ENCODE data around the gene COL27A1. TPM values are rescaled to one million over a fixed set of nuclear protein-coding genes. Genes with fewer than 3 reads are reported as not detected.
"Not testable (repeated sequence)": the region's sequence is repeated elsewhere in the genome, so short reads cannot be mapped to it uniquely, and the experiment has no call there.

Gene COL27A1
- total RNA-seq, 1 donor, result 2.1 TPM

DNA sequence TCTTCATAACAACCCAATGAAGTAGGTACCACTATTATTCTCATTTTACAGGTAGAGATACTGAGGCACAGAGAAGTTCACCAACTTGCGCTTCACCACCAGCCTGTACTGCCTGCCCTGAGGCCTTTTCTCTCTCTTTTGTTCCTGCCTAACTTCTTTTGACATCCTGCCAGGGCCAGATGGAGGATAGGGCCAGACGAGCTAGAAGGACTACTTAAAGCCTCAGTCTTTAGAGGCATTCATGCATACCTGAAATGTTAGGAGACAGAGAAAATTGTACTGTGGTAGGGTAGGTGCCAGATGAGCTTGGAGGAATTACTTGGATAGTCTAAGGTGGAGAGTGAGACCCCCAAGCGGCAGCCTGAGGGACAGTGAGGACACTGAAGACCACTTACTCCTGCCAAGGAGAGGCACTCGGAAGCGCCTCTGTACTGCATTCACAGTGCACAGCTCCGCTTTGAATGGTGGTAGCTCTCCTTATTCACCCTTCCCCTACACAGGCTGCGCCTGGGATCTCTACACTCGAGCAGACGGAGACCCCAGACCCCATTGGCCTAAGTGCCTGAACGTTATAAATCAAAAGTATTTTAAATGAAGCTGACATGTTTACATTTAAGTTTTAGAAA lies 161.4 kb downstream of the COL27A1 start:
- no peak overlapping the region for H3K4me3 ChIP-seq (ENCODE audit: low read depth, low read length)
- DNase-seq (ENCODE audit: low read depth), result no peak
- TF ChIP-seq, protein P1, sequence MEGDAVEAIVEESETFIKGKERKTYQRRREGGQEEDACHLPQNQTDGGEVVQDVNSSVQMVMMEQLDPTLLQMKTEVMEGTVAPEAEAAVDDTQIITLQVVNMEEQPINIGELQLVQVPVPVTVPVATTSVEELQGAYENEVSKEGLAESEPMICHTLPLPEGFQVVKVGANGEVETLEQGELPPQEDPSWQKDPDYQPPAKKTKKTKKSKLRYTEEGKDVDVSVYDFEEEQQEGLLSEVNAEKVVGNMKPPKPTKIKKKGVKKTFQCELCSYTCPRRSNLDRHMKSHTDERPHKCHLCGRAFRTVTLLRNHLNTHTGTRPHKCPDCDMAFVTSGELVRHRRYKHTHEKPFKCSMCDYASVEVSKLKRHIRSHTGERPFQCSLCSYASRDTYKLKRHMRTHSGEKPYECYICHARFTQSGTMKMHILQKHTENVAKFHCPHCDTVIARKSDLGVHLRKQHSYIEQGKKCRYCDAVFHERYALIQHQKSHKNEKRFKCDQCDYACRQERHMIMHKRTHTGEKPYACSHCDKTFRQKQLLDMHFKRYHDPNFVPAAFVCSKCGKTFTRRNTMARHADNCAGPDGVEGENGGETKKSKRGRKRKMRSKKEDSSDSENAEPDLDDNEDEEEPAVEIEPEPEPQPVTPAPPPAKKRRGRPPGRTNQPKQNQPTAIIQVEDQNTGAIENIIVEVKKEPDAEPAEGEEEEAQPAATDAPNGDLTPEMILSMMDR (IDR thresholded peaks at IDR 0.05; ENCODE audit: insufficient read depth, low read length), result no peak

DNA sequence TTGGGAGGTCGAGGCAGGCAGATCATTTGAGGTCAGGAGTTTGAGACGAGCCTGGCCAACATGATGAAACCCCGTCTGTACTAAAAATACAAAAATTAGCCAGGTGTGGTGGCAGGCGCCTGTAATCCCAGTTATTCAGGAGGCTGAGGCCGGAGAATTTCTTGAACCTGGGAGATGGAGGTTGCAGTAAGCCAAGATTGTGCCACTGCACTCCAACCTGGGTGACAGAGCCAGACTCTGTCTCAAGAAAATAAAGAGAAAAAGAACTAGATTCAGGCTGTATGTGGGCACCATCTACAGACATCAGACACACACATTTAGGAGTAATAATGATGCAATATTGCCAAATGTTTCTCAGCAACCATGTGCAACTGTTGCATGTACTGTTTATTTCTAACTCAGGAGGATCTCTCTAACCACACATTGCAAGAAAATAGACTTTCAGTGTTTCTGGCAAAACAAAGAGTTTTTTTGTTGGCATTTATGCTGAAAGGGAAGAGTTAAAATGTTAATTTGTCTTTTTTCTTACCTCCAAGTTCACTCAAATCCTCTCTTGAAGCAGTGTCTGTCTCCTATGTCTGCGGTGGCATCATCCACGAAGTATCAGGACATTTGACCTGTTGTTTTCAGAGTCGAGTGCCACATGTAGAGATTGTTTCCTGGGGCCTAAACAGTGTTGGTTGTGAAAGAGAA lies 162.5 kb downstream of the COL27A1 start:
- TF ChIP-seq, protein P1 (IDR thresholded peaks at IDR 0.05; ENCODE audit: insufficient read depth, low read length), result no peak
- DNase-seq (ENCODE audit: low read depth), result peak; percentile 87
- no peak overlapping the region for H3K4me3 ChIP-seq (ENCODE audit: low read depth, low read length)

DNA sequence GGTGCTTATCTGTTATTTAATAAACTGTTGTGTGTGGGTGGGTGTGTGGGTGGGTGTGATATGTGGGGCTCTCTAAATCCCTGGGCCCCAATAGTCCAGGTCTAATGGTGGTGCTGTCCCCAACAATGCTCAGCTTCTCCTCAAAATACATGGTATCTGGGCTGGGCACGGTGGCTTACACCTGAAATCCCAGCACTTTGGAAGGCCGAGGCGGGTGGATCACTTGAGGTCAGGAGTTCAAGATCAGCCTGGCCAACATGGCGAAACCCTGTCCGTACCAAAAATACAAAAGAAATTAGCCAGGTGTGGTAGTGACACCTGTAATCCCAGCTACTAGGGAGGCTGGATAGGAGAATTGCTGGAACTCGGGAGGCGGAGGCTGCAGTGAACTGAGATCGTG lies 163.1 kb downstream of the COL27A1 start:
- no peak for DNase-seq (ENCODE audit: low read depth)
- no peak overlapping the region for H3K4me3 ChIP-seq (ENCODE audit: low read depth, low read length)
- TF ChIP-seq, protein P1 (IDR thresholded peaks at IDR 0.05; ENCODE audit: insufficient read depth, low read length), result no peak

DNA sequence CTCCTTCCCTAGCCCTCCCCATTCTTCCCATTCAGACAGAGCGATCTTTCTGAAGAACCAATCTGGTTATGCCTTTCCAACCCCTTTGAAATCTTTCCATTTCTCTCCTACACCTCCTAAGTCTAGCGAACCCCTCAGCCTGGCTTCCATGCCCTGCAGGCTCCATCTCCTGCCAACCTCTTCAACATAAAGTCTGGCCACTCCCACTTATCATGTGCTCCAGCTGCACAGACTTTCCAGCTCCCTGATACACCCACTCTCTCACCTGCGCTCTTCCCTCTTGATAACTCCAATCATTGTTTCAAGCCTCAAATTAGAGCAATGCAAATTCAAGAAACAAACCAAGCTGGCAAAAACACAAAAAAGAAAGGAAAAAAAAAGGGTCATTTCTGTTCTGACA lies 163.8 kb downstream of the COL27A1 start:
- DNase-seq (ENCODE audit: low read depth), result no peak
- no peak overlapping the region for H3K4me3 ChIP-seq (ENCODE audit: low read depth, low read length)
- TF ChIP-seq, protein P1 (IDR thresholded peaks at IDR 0.05; ENCODE audit: insufficient read depth, low read length), result no peak

DNA sequence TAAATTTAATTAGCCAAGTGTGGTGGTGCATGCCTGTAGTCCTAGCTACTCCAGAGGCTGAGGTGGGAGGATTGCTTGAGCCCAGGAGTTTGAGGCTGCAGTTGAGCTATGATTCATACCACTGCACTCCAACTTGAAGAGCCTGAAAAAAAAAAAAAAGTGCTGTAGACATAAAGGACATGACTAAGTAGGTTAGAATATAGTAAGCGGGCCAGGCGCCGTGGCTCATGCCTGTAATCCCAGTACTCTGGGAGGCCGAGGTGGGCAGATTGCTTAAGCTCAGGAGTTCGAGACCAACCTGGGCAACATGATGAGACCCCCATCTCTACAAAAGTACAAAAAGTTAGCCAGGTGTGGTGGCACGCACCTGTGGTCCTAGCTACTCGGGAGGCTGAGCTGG lies 165.4 kb downstream of the COL27A1 start:
- H3K4me3 ChIP-seq (ENCODE audit: low read depth, low read length), result not testable (repeated sequence)
- peak; percentile 57 for DNase-seq (ENCODE audit: low read depth)

DNA sequence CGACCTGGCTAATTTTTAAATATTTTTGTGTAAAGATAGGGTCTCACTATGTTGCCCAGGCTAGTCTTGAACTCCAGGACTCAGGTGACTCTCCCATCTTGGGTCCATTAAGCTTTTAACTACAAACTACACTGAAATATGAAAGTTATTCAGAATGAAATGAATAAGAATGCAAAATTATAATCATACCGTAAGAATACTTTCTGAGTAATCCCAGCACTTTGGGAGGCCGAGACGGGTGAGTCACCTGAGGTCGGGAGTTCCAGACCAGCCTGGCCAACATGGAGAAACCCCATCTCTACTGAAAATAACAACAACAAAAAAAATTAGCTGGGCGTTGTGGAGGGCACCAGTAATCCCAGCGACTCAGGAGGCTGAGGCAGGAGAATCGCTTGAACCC lies 166.4 kb downstream of the COL27A1 start:
- TF ChIP-seq, protein P1 (IDR thresholded peaks at IDR 0.05; ENCODE audit: insufficient read depth, low read length), result no peak
- DNase-seq (ENCODE audit: low read depth), result peak; percentile 21
- no peak overlapping the region for H3K4me3 ChIP-seq (ENCODE audit: low read depth, low read length)

DNA sequence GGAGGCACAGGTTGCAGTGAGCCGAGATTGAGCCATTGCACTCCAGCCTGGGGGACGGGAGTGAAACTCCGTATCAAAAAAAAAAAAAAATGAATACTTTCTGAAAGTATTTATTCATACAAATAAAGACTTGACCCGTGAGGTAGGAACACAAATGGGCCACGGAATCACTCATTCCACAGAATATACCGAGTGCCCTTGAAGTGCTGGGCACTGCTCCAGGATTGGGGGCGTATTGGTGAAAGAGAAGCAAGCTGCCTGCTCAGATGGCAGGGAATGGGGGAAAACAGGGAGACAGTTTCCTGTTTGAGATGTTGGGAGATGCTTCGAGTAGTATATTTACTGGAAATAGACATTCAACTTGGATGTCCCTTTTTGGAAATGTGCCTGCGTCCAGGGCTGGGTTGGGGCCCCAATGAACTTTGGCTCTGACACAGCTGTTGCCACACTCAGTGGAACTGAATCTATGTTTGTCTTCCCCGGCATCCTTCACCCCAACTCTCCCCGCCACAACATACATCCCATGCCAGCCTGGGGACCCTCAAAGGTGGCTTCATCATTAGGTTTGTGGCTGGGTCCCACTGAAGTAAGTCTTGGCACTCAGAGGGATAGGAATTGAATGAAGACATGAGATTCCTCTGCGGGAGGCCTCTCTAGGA lies 167.0 kb downstream of the COL27A1 start:
- H3K4me3 ChIP-seq (ENCODE audit: low read depth, low read length); DNase-seq (ENCODE audit: low read depth): not testable (repeated sequence)

DNA sequence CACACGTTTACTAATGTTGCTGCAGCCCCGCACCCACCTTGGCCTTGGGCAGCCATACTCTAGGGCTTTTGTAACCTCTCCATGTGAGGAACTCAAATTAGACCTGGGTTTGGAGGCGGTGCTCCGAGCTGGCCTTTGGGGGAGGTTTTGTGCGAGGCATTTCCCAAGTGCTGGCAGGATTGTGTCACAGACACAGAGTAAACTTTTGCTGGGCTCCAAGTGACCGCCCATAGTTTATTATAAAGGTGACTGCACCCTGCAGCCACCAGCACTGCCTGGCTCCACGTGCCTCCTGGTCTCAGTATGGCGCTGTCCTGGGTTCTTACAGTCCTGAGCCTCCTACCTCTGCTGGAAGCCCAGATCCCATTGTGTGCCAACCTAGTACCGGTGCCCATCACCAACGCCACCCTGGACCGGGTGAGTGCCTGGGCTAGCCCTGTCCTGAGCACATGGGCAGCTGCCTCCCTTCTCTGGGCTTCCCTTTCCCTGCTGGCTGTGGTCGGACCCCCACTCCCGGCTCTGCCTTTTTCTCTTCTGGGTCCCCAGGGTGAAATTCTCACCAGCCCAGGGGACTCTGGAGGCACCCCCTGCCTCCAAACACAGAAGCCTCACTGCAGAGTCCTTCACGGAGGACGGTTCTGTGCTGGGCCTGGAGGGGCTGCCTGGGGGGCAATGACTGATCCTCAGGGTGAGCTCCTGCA lies 167.6 kb downstream of the COL27A1 start, which contains the start of gene ORM1:
TSS of gene ORM1 (plus strand) at position 268 of the 701 bp plus-strand sequence. CDS start at position 304, 36 bp downstream.
- not testable (repeated sequence) for DNase-seq (ENCODE audit: low read depth); H3K4me3 ChIP-seq (ENCODE audit: low read depth, low read length)

DNA sequence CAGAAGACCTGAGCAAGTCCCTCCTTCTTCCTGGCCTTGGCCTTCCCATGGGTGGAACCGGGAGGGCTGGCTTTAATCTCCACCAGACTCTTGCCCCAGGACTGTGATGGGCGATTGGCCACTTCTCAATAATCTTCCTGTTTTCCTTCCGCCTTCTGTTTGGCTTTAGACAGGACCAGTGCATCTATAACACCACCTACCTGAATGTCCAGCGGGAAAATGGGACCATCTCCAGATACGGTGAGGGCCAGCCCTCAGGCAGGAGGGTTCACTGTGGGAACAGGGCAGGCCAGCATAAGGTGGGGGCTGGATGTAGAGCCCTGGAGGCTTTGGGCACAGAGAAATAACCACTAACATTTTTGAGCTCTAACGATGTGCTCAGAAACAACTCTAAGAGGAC lies 168.5 kb downstream of the COL27A1 start:
- not testable (repeated sequence) for H3K4me3 ChIP-seq (ENCODE audit: low read depth, low read length); DNase-seq (ENCODE audit: low read depth)

Measured in fibroblast of the aortic adventitia (primary cell).